ENCODE data around the gene PCDHGB6.
"Not testable (repeated sequence)": the region's sequence is repeated elsewhere in the genome, so short reads cannot be mapped to it uniquely, and the experiment has no call there.

PCDHGB6 gene

GRCh38 chr5:141407790-141408505 is at the start of gene PCDHGB6:
PCDHGB6 (plus strand) TSS chr5:141408021; CDS start chr5:141408203, 182 bp downstream.
- DNase-seq (ENCODE audit: insufficient read length, low spot score); FAIRE-seq: not testable (repeated sequence)

- TF ChIP-seq CTCF (IDR thresholded peaks at IDR 0.05; ENCODE audit: insufficient read depth, missing control alignments), result no peak
- DNase-seq (ENCODE audit: insufficient read length, low spot score) (no peak), FAIRE-seq (no peak)
Measured at GRCh38 chr5:141359790-141360426, 47.9 kb upstream of the PCDHGB6 start, which contains the start of gene PCDHGB2. PCDHGB2 (plus strand) TSS chr5:141359994; CDS start chr5:141360136, 142 bp downstream.

GRCh38 chr5:141360685-141361084 is 47.1 kb upstream of the PCDHGB6 start:
- DNase-seq (ENCODE audit: insufficient read length, low spot score), result no peak
- no peak for TF ChIP-seq CTCF (IDR thresholded peaks at IDR 0.05; ENCODE audit: insufficient read depth, missing control alignments)
- no peak for FAIRE-seq

GRCh38 chr5:141362719-141363118 is 45.1 kb upstream of the PCDHGB6 start:
- FAIRE-seq, result no peak
- TF ChIP-seq CTCF (IDR thresholded peaks at IDR 0.05; ENCODE audit: insufficient read depth, missing control alignments), result no peak

GRCh38 chr5:141363952-141364660 is 43.7 kb upstream of the PCDHGB6 start, which contains the start of gene PCDHGA5:
PCDHGA5 (plus strand) TSS chr5:141364162; CDS start chr5:141364331, 169 bp downstream.
- DNase-seq (ENCODE audit: insufficient read length, low spot score) (no peak), FAIRE-seq (no peak)
- TF ChIP-seq CTCF (IDR thresholded peaks at IDR 0.05; ENCODE audit: insufficient read depth, missing control alignments), result no peak

More at GRCh38 chr5:141362719-141363118, 45.1 kb upstream of the PCDHGB6 start:
- no peak for DNase-seq (ENCODE audit: insufficient read length, low spot score)

- no peak for TF ChIP-seq CTCF (IDR thresholded peaks at IDR 0.05; ENCODE audit: insufficient read depth, missing control alignments)
- DNase-seq (ENCODE audit: insufficient read length, low spot score), result no peak
- FAIRE-seq, result no peak
Measured at GRCh38 chr5:141366016-141366896, 41.6 kb upstream of the PCDHGB6 start.

Data from D721Med (cell line).